Heart left ventricle (tissue), 16 donors: Measurements from ENCODE around the gene IL23R. TPM values are rescaled to one million over a fixed set of nuclear protein-coding genes. Genes with fewer than 3 reads are reported as not detected.
A peak's percentile ranks its signal among the peaks of the same experiment; 100 is the strongest.
"Not testable (repeated sequence)": the region's sequence is repeated elsewhere in the genome, so short reads cannot be mapped to it uniquely, and the experiment has no call there.

ENCODE experiments used
- ATAC-seq, 4 donors: fragments of 200-7000 bp; cut with Tn5 transposase; one replicate each; pipeline ENCODE4 v1.9.1; 2020 to 2022; ENCODE audit warnings: moderate library complexity in 4 of 4, mild to moderate bottlenecking in 3 of 4, moderate number of reproducible peaks in 1 of 4
- DNase-seq, 5 donors: peaks; one replicate each; pipeline ENCODE4 v3.0.0-alpha.2; 2020
- H3K27ac ChIP-seq, 12 donors: fragments of 200-600 bp; sonication (generic) in 4 of 12; one replicate each; pipeline versions ENCODE4 v1.5.0 to v1.8.0; 2016 to 2022; ENCODE audit warnings: mild to moderate bottlenecking in 2 of 12
- H3K27me3 ChIP-seq, 9 donors: fragments of 200-600 bp; sonication (generic) in 2 of 9; one replicate each; pipeline versions ENCODE4 v1.5.1 to v1.8.0; 2016 to 2022; ENCODE audit warnings: mild to moderate bottlenecking in 3 of 9
- H3K36me3 ChIP-seq, 9 donors: fragments of 200-600 bp; sonication (generic) in 2 of 9; one replicate each; pipeline versions ENCODE4 v1.5.0 to v1.8.0; 2018 to 2022; ENCODE audit warnings: mild to moderate bottlenecking in 2 of 9
- H3K4me1 ChIP-seq, 12 donors: fragments of 200-600 bp; sonication (generic) in 4 of 12; one replicate each; pipeline versions ENCODE4 v1.5.0 to v1.8.0; 2016 to 2022; ENCODE audit warnings: mild to moderate bottlenecking in 3 of 12
- H3K4me3 ChIP-seq, 12 donors: fragments of 200-600 bp; sonication (generic) in 4 of 12; one replicate each; pipeline versions ENCODE4 v1.5.0 to v1.8.0; 2017 to 2022; ENCODE audit warnings: mild to moderate bottlenecking in 9 of 12, moderate library complexity in 4 of 12
- H3K9me3 ChIP-seq, 12 donors: fragments of 200-600 bp; sonication (generic) in 4 of 12; one replicate each; pipeline versions ENCODE4 v1.5.0 to v1.8.0; 2016 to 2022; ENCODE audit warnings: mild to moderate bottlenecking in 1 of 12
- CTCF ChIP-seq, 12 donors: fragments of 200-600 bp; sonication (generic) in 4 of 12; IDR thresholded peaks; one replicate each; pipeline versions ENCODE4 v1.5.0 to v1.8.0; 2018 to 2022; ENCODE audit warnings: antibody characterized with exemption in 12 of 12, mild to moderate bottlenecking in 5 of 12
- POLR2A ChIP-seq, 2 donors: fragments of 450-650 bp; IDR thresholded peaks; one replicate each; pipeline ENCODE4 v1.6.1; 2017; ENCODE audit warnings: antibody characterized with exemption in 2 of 2, mild to moderate bottlenecking in 2 of 2, moderate library complexity in 2 of 2
- WGBS, 4 donors: extraction: QIAGEN DNeasy Blood & Tissue Kit in 2 of 4; methylation state at CpG; one replicate each; pipeline versions ENCODE4 v1.1.5 to v1.1.7; 2013 to 2018; 5-methylcytosine and 5-hydroxymethylcytosine counted together
- intact Hi-C, 10 donors: fragments of 100-400 bp; cut with DNase I; formaldehyde crosslinking; loops; one replicate each; pipeline versions ENCODE4 v1.11.1 to v1.14.2; 2022
- polyA plus RNA-seq, 2 donors: library from polyadenylated mRNA; stranded (reverse); fragments of 200-250 nt; gene quantifications; one replicate each; pipeline ENCODE4 v1.2.3, GENCODE V29; 2013
- total RNA-seq, 9 donors: library from RNA; depleted of rRNA in 2 of 9; stranded (reverse); fragments of >200 nt in 2 of 9; fragmentation: NEBNext Ultra II Directional in 3 of 9; extraction: Animal tissue kit (Norgen Biotek cat#: 25700) in 3 of 9; gene quantifications; one replicate each; pipeline versions ENCODE4 v1.1.0 to v1.2.4, GENCODE V29; 2016 to 2023
- donor health status: ischemic (EF 13 %, LVEDD 7.1; RV severe dilation, severe dysfunction).
- donor health status: healthy with polysubstance abuse.
- donor health status: DM: no; HTN: yes; CAD: no.
- donor health status: DM: no; HTN: no; CAD: no.
- donor health status: ischemic (EF 25% LVEDD 6.9; RV normal size, moderate dysfunction).
- donor health status: ischemic (EF 25% LVEDD 5.7; RV mildly dilated, moderate dysfunction).
- donor health status: healthy.
- donor health status: DM: yes; HTN: yes; CAD: no.
- donor health status: ischemic (EF 35%, LVEDD 5.7; RV mildly dilated, moderate dysfunction).
- donor health status: nonischemic (EF 11% LVEDD 7.7; RV severe dilation, severe dysfunction).
- donor health status: DM: yes; HTN: yes; CAD: no.
- donor health status: PGD.
- donor health status: ischemic (EF 29% LVEDD 5.4; RV normal size, mild dysfunction).
- donor health status: nonischemic (EF 23%, LVEDD 6.1; RV moderate dilation, normal function).

The IL23R gene
- total and polyA plus RNA-seq, 11 donors, result not detected

- no peaks in the 10 kb centered on the region for H3K27me3 ChIP-seq
- H3K27ac ChIP-seq, result no peak overlapping the region
- 85 to 93% (median 89%) methylated on average over 3 of the region's 3 CpGs for WGBS, 4 donors
- H3K4me1 ChIP-seq, result peaks cover 0 to 4% (median 1%) of the 10 kb centered on the region in 12 donors
- H3K36me3 ChIP-seq, result no peaks in the 10 kb centered on the region
- ATAC-seq (no peak), DNase-seq (no peak)
- no peak for TF ChIP-seq POLR2A (IDR thresholded peaks at IDR 0.05)
- TF ChIP-seq CTCF (IDR thresholded peaks at IDR 0.05), result no peak
- intact Hi-C loops, result loop anchor here in 1 of 10 donors (10.0 kb wide), 1 partner anchor 51 kb away; no protein-coding TSS in a partner anchor
- no peak overlapping the region for H3K4me3 ChIP-seq
- no peaks in the 10 kb centered on the region for H3K9me3 ChIP-seq
These were observed 22.3 kb upstream of the IL23R start for GRCh38 chr1:67143966-67144365.

- intact Hi-C loops, result loop anchor here in 7 of 10 donors (5.0 to 10.0 kb wide), 4 partner anchors 50 to 382 kb away; no protein-coding TSS in a partner anchor
- no peaks in the 10 kb centered on the region for H3K36me3 ChIP-seq
- TF ChIP-seq POLR2A (IDR thresholded peaks at IDR 0.05) (no peak), CTCF (IDR thresholded peaks at IDR 0.05) (peak in 3 of 12 donors; percentile 15 to 24 (median 21))
- DNase-seq (no peak), ATAC-seq (no peak)
- no peaks in the 10 kb centered on the region for H3K27me3 ChIP-seq
- peaks cover 0 to 9% (median 2%) of the 10 kb centered on the region in 12 donors for H3K4me1 ChIP-seq
- 82 to 88% (median 84%) methylated on average over 2 of the region's 2 CpGs for WGBS, 4 donors
- no peaks in the 10 kb centered on the region for H3K9me3 ChIP-seq
- no peak overlapping the region for H3K4me3 ChIP-seq
- H3K27ac ChIP-seq, result no peak overlapping the region
These were observed 21.6 kb upstream of the IL23R start for GRCh38 chr1:67144696-67145095.

GRCh38 chr1:67146101-67146500 is 20.2 kb upstream of the IL23R start:
- no peak overlapping the region for H3K4me3 ChIP-seq
- no peak for DNase-seq
- intact Hi-C loops, result loop anchor here in 8 of 10 donors (2.0 to 10.0 kb wide), 5 partner anchors 49 to 384 kb away; no protein-coding TSS in a partner anchor
- no peaks in the 10 kb centered on the region for H3K9me3 ChIP-seq
- H3K27ac ChIP-seq, result no peak overlapping the region
- H3K36me3 ChIP-seq, result no peaks in the 10 kb centered on the region
- H3K27me3 ChIP-seq, result peaks cover 0 to 2% (median 0%) of the 10 kb centered on the region in 9 donors
- H3K4me1 ChIP-seq, result peaks cover 0 to 9% (median 2%) of the 10 kb centered on the region in 12 donors
- no peak for ATAC-seq
- WGBS, 4 donors, result 82 to 97% (median 92%) methylated on average over 3 of the region's 3 CpGs
- TF ChIP-seq CTCF (IDR thresholded peaks at IDR 0.05) (no peak), POLR2A (IDR thresholded peaks at IDR 0.05) (no peak)

- no peaks in the 10 kb centered on the region for H3K9me3 ChIP-seq
- WGBS, 4 donors, result 91 to 100% (median 93%) methylated on average over 3 of the region's 3 CpGs
- TF ChIP-seq POLR2A (IDR thresholded peaks at IDR 0.05) (no peak), CTCF (IDR thresholded peaks at IDR 0.05) (no peak)
- H3K27me3 ChIP-seq, result peaks cover 0 to 6% (median 0%) of the 10 kb centered on the region in 9 donors
- no peak overlapping the region for H3K4me3 ChIP-seq
- no peak for DNase-seq
- H3K27ac ChIP-seq, result no peak overlapping the region
- ATAC-seq, result no peak
- H3K36me3 ChIP-seq, result no peaks in the 10 kb centered on the region
- intact Hi-C loops, result loop anchor here in 8 of 10 donors (2.0 to 10.0 kb wide), 5 partner anchors 48 to 384 kb away; no protein-coding TSS in a partner anchor
- H3K4me1 ChIP-seq, result peaks cover 0 to 9% (median 2%) of the 10 kb centered on the region in 12 donors
These were observed 19.7 kb upstream of the IL23R start for GRCh38 chr1:67146539-67146938.

- H3K9me3 ChIP-seq, H3K27me3 ChIP-seq, DNase-seq, H3K4me3 ChIP-seq, H3K27ac ChIP-seq, H3K4me1 ChIP-seq, ATAC-seq, H3K36me3 ChIP-seq: not testable (repeated sequence)
- intact Hi-C loops, result loop anchor here (2.0 to 10.0 kb wide), 6 partner anchors 47 to 386 kb away; no protein-coding TSS in a partner anchor
- WGBS, 4 donors, result 88 to 95% (median 89%) methylated on average over 20 of the region's 20 CpGs
These were observed 18.3 kb upstream of the IL23R start for GRCh38 chr1:67147973-67148372.
